Measurements from ENCODE around the gene BPIFB2. TPM values are rescaled to one million over a fixed set of nuclear protein-coding genes. Genes with fewer than 3 reads are reported as not detected.

BPIFB2 gene
- total RNA-seq, 1 donor from 2014 or later = not detected

- peaks cover 2% of the 10 kb centered on the region for H3K9me3 Mint-ChIP-seq (ENCODE audit: unreplicated experiment)
- H3K9me3 ChIP-seq (ENCODE audit: insufficient read depth, low read depth, low read length) = no peaks in the 10 kb centered on the region
- no peak overlapping the region for H3K27ac Mint-ChIP-seq (ENCODE audit: unreplicated experiment)
- peaks cover 3% of the 10 kb centered on the region for H3K36me3 Mint-ChIP-seq (ENCODE audit: low read depth, unreplicated experiment)
- no peak overlapping the region for H2AFZ ChIP-seq (ENCODE audit: low read depth, low read length)
- no peak overlapping the region for H3K4me3 ChIP-seq (ENCODE audit: insufficient read depth, low read depth, low read length)
- FAIRE-seq (no peak), DNase-seq (ENCODE audit: low read depth) (no peak)
- H4K20me1 ChIP-seq (ENCODE audit: insufficient read depth, low read length) = no peaks in the 10 kb centered on the region
- no peak overlapping the region for H3K4me3 Mint-ChIP-seq (ENCODE audit: unreplicated experiment)
- no peaks in the 10 kb centered on the region for H3K4me1 ChIP-seq (ENCODE audit: insufficient read depth, low read length)
- peaks cover 1% of the 10 kb centered on the region for H3K4me1 Mint-ChIP-seq (ENCODE audit: low read depth, unreplicated experiment)
- no peak overlapping the region for H3K27ac ChIP-seq (ENCODE audit: low read depth, low read length)
- H3K79me2 ChIP-seq (ENCODE audit: insufficient read depth, low read length) = no peaks in the 10 kb centered on the region
- peaks cover 8% of the 10 kb centered on the region for H3K27me3 Mint-ChIP-seq (ENCODE audit: low read depth, unreplicated experiment)
- H3K36me3 ChIP-seq (ENCODE audit: insufficient read depth, low read length) = no peaks in the 10 kb centered on the region
- TF ChIP-seq EZH2 (IDR thresholded peaks at IDR 0.05; ENCODE audit: insufficient read depth, low read length) = no peak
- TF ChIP-seq, protein P1, sequence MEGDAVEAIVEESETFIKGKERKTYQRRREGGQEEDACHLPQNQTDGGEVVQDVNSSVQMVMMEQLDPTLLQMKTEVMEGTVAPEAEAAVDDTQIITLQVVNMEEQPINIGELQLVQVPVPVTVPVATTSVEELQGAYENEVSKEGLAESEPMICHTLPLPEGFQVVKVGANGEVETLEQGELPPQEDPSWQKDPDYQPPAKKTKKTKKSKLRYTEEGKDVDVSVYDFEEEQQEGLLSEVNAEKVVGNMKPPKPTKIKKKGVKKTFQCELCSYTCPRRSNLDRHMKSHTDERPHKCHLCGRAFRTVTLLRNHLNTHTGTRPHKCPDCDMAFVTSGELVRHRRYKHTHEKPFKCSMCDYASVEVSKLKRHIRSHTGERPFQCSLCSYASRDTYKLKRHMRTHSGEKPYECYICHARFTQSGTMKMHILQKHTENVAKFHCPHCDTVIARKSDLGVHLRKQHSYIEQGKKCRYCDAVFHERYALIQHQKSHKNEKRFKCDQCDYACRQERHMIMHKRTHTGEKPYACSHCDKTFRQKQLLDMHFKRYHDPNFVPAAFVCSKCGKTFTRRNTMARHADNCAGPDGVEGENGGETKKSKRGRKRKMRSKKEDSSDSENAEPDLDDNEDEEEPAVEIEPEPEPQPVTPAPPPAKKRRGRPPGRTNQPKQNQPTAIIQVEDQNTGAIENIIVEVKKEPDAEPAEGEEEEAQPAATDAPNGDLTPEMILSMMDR (IDR thresholded peaks at IDR 0.05; ENCODE audit: insufficient read depth, low read depth, low read length) = no peak
- no peaks in the 10 kb centered on the region for H3K27me3 ChIP-seq (ENCODE audit: insufficient read depth, low read length)
- H3K4me2 ChIP-seq (ENCODE audit: low read length) = no peak overlapping the region
- H3K9ac ChIP-seq (ENCODE audit: low read length) = no peak overlapping the region
Observed at GRCh38 chr20:32977281-32978008, 30.1 kb upstream of the BPIFB2 start.

GRCh38 chr20:32978009-32978335 lies 29.5 kb upstream of the BPIFB2 start:
- Histone ChIP-seq H3K4me3 (ENCODE audit: insufficient read depth, low read depth, low read length) (no peak overlapping the region), H3K9ac (ENCODE audit: low read length) (no peak overlapping the region), H4K20me1 (ENCODE audit: insufficient read depth, low read length) (no peaks in the 10 kb centered on the region), H3K79me2 (ENCODE audit: insufficient read depth, low read length) (no peaks in the 10 kb centered on the region), H3K27me3 (ENCODE audit: insufficient read depth, low read length) (no peaks in the 10 kb centered on the region), H2AFZ (ENCODE audit: low read depth, low read length) (no peak overlapping the region), H3K27ac (ENCODE audit: low read depth, low read length) (no peak overlapping the region), H3K4me1 (ENCODE audit: insufficient read depth, low read length) (no peaks in the 10 kb centered on the region), H3K9me3 (ENCODE audit: insufficient read depth, low read depth, low read length) (no peaks in the 10 kb centered on the region), H3K4me2 (ENCODE audit: low read length) (no peak overlapping the region), H3K36me3 (ENCODE audit: insufficient read depth, low read length) (no peaks in the 10 kb centered on the region)
- Mint-ChIP-seq H3K27ac (ENCODE audit: unreplicated experiment) (no peak overlapping the region), H3K4me1 (ENCODE audit: low read depth, unreplicated experiment) (peaks cover 1% of the 10 kb centered on the region), H3K27me3 (ENCODE audit: low read depth, unreplicated experiment) (peaks cover 8% of the 10 kb centered on the region), H3K36me3 (ENCODE audit: low read depth, unreplicated experiment) (peaks cover 3% of the 10 kb centered on the region), H3K9me3 (ENCODE audit: unreplicated experiment) (peaks cover 2% of the 10 kb centered on the region), H3K4me3 (ENCODE audit: unreplicated experiment) (no peak overlapping the region)
- no peak for TF ChIP-seq EZH2 (IDR thresholded peaks at IDR 0.05; ENCODE audit: insufficient read depth, low read length)
- TF ChIP-seq, protein P1 (IDR thresholded peaks at IDR 0.05; ENCODE audit: insufficient read depth, low read depth, low read length) = no peak
- DNase-seq (ENCODE audit: low read depth) (no peak), FAIRE-seq (no peak)

Data from astrocyte (in vitro differentiated cells and primary cell).